TTC549 (cell line): ENCODE results near the gene HIGD1C.
"Not testable (repeated sequence)": the region's sequence is repeated elsewhere in the genome, so short reads cannot be mapped to it uniquely, and the experiment has no call there.

Experiments
- FAIRE-seq: peaks from 2 replicates; lab custom pipeline; 2012; peaks lifted over from hg19 to GRCh38; lab: Jason Lieb, UNC

The HIGD1C gene

DNA sequence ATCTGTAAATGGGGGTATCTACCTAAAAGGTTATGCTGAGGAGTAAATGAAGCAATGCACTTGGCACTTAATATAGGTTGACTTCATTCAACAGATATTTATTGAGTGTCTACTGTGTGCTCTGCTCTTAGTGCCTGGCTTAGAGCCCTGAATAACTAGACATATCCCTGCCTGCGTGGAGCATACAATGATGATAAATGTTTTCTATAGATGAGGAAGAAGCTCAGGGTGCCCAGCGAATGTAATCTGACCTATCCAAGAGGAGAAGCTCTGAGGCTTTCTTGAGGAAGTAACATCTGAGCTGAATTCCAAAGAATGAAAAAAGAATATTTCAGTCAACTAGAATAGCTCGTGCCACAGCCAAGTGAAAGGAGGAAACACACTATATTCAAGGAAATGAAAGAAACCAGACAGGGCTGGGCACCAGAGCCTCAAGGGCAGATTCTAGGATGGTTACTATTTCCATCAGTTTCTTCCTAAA lies 17.9 kb upstream of the HIGD1C start:
- FAIRE-seq = no peak

DNA sequence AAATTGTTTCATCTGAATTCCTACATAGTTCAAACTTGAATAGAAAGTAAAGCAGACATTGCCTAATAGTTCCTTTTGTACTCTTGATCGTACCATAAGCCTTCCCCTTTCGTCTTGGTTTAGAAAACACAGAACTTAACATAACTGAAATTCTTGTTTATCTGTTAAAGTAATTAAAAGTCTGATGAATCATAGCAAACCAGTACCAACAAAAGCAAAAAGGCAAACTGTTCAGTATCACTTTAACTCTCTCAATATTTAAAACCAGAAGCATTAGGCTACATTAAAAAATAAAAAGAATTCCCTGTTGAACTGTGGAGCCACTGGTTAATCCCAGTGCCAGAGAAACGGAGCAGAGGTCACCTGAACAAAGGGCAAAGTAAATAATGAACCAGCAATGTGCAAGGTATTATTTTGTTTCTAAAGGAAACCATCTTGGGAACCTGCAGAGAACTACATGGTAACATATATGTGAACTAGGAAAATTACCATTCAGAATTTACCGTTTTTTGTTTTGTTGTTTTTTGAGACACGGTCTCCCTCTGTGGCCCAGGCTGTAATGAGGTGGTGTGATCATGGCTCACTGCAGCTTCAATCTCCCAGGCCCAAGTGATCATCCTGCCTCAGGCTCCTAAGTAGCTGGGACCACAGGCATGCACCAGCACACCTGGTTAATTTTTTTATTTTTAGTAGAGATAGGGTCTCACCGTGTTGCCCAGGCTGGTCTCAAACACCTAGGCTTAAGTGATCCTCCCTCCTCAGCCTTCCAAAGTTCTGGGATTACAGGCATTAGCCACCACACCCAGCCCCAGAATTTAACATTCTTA lies 17.1 kb upstream of the HIGD1C start:
- no peak for FAIRE-seq

DNA sequence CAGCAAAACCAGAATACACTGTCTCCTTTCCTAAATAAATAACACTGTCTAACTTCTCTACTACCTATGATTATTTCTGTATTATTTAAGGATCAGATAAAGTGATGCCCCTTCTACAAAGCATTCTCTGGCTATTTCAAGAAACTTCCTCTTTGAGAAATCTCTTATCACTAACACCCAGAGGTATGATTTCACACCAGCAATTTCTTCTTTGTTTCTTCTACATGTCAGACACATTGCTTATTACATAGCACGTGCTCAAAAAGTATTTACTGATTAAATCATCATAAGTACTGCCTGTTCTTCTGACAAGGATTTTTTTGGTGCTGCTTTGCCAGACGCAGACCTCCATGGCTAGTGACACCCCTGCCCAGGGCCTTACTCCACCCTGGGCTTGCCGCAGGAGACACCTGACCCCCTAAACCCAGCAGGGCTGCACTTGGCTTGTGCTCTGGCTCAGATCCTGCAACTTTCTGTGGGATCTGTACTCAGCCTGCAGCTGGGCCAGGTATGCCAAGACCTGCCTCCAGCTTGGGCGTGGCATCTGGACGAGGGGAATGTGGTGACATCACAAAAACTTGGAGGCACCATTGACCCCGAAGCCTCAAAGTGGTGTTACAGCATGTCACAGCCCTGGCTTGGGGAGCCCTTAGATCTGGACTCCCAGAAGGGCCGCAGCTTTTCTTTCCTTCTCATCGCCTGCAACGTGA lies 15.4 kb upstream of the HIGD1C start:
- no peak for FAIRE-seq

DNA sequence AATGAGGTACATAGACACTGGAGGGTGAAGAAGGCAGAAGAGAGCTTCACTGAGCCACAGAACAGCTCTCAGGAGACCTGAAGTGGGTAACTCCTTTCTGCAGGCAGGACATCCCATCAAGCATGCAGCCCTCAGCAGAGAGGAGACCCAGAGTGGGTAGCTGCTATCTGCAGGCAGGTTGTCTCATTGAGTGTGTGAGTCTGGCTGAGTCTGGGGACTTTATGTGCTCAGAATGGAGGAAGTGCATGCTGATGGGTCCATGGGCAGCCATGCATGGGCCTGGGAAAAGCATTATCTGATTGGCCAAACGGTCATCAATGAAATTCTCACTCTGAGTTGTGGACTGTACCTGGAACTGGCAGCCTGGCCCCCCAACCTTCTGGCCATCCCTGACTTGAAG lies 14.7 kb upstream of the HIGD1C start:
- no peak for FAIRE-seq

DNA sequence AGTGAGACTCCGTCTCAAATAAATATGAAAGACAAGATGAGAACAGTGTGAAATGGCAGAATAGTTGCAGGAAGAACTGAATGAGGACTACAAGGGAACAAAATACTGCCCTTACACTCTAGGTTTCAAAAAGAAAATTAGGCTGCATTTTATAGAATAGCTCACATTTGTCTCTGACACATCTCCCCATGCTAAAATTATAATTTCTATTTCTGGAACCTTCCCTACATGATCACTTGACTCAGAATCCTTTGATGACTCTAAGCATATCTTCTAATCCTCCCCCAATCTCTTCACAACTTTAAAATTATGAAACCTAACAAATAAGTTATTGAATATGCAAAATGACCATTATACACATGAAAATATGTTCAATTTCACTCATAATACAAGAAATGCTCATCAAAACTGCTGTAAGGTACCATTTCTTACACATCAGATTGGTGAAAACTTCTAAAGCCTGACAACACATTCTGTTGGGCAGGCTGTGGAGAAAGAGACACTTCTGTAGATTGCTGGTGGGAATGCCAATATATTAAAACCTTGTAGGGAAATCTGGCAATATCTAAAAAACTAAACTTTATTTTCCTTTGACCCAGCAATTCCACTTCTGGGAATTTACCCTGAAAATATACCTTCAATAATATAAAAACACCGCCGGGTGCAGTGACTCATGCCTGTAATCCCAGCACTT lies 4.3 kb upstream of the HIGD1C start:
- FAIRE-seq = no peak

DNA sequence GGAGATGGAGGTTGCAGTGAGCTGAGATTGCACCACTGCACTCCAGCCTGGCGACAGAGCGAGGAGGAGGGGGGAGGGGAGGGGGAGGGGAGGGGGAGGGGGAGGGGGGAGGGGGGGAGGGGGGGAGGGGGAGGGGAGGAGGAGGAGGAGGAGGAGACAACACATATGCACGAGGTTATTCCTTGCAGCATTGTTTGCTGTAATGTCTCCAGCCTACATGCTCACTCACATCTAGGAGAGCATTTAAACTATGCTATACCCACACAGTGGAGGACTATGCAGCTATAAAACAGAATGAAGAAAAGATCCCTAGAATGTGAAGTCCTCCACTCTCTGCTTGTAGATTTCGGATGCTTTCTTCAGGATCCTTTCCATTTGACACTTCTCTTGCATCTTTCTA lies 3.5 kb upstream of the HIGD1C start:
- no peak for FAIRE-seq

DNA sequence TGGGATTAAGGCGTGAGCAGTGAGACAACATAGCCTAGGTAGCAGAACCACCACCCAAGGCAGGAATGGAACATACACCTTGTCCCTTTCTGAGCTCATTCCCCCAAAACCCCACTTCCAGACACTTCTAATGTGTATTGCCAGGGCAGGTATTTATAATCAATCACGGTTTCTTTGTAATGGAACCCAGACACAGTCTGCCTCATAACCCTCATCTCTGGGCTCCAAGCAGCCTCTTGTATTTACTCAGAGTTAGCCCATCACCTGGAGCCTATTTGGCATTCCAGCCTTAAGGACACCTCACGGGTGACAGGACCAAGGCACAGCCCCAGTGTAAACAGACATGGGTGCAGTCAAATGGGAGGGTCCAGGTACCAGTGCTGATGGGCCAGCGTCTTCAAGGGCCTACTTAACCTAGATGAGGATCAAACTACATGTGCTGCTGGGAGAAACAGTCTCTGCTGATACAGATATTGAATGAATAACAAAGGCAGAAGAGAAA lies 2.5 kb upstream of the HIGD1C start:
- no peak for FAIRE-seq

DNA sequence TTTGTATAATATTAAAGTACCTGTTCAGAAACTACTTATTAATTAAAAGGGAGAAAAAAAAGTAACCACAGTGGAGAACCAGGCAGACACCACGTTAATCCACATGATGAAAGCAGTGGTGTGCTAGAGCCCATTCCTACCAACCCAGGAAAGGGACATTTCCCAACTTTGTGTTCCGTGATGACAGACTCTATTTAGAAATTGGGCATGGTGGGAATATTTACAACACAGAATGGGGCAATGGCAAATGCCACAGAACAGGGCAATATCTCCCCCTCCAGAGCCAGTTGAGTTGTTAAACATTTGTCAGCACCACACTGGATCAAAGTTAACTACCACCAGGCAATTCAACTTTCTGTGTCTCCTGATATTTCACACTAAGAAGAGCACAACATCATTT lies 1.2 kb upstream of the HIGD1C start:
- FAIRE-seq = no peak

DNA sequence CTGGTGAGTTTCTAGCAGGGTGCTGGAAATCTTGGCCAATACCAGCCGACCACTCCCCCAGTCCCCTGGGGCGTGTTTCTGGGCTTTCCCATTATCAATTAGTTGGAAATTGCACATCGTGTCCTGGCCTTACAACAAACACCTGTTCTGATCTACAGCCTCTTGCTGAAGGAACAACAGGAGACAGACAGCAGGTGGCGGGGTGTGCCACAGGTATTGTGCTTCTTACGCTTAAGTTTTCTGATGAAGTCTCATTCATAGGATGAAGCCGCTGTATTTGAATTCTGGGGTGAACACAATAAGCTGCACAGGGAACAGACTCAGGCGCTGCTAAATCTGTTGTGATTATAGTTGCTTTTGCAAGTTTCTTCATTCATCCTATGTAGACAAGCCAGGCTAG lies 703 bp downstream of the HIGD1C start:
- FAIRE-seq = no peak

DNA sequence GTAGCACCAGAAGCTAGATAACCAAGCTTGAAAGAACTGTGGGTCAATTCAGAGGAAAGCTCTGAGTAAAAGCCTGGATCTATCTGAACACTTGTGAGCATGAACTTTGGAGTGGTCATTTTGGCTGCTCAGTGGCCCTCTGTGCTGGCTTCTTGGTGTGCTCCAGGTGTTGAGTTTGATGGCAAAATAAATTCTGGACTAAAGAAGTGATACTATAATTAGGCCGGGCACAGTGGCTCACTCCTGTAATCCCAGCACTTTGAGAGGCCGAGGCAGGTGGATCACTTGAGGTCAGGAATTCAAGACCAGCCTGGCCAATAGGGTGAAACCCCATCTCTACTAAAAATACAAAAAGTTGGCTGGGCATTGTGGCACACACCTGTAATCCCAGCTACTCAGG lies 2.4 kb downstream of the HIGD1C start:
- FAIRE-seq = not testable (repeated sequence)

DNA sequence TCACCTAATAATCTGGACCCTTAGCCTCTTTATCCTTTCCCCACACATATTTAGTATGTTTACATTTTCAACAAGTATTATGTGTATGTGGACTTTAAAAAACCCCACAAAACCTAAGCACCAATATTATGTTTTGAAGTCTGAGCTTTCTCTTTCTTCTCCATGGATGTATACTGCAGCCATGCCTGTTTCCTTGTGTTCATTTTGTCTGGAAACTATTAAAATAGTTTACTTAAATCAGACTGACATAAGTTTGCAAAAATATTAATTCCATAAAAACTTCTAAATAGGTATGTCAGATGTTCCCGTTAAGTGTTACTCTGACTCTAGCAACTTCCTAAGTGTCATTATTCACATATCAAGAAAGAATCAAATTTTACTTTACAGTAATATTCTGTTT lies 2.9 kb downstream of the HIGD1C start:
- no peak for FAIRE-seq

DNA sequence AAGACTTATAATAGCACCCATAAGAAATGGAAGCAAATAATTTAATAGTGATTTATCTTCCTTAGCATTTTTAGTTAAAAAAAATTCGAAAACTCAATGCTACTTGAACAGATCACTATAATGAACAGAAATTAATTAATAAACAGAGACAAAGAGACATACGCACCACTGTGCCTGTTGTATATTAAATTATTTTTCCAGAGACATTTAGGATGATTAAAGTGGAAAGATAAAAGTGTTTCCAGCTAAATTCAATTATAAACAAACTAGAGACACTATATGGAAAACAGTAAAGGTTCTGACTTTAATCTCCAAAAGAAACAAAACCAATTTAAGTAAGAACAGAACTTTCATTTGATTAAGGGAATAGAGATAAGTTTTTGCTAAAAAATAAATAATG lies 3.4 kb downstream of the HIGD1C start:
- no peak for FAIRE-seq

DNA sequence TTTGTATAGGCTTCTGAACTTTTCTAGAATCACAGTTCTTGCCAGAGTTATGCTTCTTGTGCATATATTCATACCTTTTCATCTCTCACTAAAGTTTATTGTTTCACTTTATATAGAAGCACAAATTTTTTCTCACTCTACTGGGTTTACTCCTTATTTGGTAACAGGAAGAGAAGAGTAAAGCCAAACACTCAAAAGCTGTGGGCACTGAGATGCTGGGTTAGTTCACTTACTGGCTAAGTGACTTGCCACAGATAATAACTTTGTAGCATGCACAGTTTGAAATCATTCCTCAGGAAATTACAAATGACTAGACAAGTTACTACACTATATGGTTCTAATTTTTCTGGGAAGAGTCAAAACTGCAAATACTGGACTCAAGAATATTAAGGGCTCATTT lies 7.8 kb downstream of the HIGD1C start:
- FAIRE-seq = no peak

DNA sequence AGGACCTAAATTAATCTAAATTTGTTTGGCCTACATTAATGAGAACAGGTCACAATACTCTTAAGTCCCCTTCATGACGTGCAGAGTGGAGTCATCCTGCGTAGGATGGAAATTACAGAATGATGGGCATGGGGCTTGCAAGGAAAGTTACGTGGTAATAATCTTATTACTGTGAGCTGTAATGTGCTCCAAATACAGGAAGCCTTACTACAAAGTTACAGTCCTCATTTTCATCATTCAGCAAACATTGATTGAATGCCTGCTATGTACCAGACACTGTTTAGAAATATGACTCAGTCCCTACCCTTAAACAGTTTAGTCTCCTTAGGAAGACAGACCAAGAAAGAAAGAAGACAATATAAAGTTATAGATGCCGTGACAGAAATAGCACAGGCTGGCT lies 9.4 kb downstream of the HIGD1C start:
- FAIRE-seq = no peak

DNA sequence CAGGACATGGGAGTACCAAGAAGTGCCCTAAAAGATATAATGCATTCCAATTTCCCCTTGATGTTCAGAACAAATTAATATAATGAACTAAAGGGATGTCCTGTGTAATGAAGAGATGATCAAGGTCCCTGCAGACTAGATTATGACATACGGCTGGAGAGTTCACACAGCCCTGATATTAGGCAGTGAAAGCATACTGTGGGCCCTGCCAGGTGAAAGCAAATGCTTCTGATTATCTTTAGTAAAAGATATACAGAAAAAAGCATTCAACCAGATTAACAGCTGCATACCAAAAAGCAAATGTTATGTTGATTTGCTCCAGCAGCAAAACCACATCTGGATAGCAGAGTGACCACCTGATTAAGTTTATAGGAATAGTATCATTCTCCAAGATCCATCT lies 12.1 kb downstream of the HIGD1C start:
- no peak for FAIRE-seq

DNA sequence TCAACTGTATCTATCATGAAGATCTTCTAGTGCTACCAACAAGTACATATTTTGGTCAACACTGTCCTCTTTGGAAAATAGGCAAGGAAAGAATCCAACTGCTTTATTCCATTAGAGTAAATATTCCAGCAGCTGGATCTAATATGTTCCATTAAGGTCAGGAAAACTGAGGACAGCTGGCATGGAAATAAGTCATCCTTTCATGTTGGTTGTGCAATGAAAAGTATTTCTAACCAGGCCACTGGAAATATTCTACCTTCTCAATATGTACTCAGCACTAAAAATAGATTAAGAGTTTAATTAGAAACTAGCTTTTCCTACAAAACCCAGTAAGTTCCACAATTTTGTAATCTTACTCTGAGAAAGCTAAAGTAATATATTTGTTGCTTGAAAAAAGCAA lies 19.6 kb downstream of the HIGD1C start:
- FAIRE-seq = no peak

DNA sequence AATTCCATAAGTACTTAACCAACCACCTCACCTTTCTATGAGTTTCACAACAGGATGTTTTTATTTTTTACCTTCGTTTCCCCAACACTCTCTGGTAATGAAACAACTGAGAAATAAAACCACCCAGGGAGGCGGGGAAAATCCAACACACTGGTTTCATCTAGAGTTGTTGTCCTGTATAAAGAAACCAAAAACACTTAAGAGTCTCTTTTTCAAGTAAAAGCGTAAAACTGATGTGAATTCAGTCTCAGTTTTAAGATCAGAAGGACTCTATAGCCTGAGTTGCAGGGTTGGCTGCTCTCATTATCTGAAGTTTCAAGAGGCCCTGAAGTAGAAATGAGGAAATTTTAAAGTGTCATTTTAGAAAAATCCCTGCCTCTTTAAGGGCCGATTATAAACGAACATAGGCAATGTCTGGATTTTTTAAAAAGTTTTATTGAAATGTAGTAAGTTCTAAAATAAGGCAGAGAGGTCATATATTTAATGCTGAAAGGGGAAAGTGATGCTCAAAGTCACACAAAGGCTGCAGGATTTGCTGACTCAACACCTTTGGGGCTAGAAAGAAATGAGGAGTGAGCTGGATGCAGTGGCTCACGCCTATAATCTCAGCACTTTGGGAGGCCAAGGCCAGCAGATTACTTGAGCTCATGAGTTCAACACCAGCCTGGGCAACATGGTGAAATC lies 27.2 kb downstream of the HIGD1C start:
- no peak for FAIRE-seq

DNA sequence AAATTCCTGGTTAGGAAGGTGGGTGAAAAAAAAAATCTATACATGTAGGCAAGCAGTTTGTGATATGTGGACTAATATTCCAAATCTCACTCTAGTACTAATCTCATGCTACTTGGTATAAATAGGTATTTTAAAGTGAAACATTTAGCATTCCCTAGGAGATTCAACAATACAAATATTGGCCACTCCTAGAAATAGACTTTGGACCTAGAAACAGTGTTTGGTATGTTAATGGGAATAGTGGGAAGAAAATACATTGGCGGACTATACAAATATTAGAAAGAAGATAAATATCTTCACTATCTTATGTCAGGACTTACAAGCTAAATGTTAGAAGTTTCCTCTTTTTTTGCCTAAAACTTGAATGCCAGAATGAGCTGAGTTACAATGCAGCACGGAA lies 28.2 kb downstream of the HIGD1C start:
- FAIRE-seq = no peak

DNA sequence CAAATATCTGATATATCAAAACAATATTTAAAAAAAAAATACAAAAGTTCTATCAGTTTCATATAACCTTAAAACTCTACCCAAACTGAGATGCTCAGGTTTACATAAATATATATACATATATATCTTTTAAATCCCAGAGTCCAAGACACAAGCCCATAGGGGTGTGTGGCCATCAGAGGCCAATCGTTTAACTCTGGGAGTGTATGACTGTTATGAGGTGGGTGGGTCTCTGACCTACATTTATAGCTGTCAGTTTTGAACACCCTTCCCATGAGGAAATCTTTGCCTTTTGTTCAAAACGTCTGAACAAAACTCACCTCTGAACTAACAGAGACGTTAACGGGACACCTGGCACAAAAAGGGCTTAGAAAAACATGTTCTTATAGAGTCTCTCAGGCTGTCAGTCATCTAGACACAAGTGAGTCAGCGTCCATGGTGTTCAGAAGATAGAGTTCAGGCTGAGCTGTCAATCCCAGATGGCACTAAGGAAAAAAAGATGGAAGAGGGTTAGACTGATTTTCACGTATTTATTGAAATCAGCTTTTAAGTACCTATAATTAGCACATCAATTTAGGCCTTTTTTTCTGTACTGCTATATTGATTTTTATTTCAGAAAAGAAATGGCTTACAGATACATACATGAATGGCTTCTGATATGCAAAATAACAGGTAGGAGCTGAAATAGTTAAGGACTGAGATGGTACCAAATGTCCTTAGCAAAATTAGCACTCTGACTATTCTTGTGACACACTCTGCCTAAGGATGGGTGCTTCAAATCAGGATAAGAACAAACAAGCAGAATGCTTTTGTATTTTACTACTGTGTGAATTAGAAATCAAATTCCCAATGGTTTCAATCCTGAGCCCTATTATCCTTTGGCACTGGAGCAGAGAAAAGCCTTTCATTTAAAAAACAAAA lies 29.2 kb downstream of the HIGD1C start:
- no peak for FAIRE-seq

DNA sequence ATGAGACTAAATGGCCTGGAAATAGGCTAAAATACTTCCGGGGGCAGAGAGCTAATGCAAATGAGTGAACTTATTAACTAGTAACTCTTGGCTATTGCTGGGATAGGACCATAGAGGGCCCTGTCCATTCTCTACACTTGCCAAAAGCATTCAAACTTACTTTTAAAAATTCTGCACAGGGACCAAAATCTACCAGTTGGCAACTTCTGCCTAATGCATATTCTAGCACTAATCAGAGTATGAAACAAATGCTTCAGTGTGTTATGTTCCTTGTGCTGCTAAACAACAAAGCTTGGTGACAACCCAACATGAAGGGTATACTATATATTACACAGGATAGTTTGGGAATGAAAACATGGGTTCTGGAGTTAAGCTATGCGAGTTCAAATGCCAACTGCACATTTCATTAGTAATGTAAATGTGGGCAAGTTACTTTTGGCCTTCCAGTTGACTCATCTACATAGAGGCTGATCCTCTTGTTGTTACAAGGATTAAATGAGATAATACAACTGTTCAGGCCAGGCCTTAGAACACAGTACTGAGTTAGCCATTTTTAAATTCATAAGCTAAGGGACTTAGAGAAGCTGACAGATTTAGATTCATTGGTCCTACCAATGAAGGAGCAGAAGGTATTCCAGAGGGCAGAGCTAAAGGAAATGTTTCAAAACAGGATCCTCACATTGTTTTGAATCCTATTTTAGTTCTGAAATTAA lies 32.4 kb downstream of the HIGD1C start:
- FAIRE-seq = no peak

DNA sequence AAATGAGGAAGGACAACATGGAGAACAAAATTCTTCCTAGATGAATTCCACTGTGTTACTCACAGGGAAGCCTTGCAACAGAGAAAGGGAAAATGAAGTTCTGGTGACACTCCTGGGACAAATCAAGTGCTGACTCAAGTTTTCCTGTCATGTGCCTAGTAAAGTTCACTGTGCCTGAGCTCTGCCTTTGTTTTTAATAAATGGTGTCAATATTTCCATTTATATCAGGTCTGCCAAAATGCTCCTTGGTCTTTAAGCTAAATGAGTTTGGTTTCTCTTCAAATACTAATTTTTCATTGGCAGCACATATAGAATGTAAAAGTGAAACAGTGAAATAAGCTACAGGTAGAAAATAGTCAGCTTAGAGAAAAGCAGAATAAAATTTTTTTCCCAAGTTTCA lies 33.0 kb downstream of the HIGD1C start:
- FAIRE-seq = no peak
